Right cardiac atrium (tissue), 5 donors: ENCODE measurements around the gene ZFR2. TPM values are rescaled to one million over a fixed set of nuclear protein-coding genes. Genes with fewer than 3 reads are reported as not detected.

ENCODE experiments used
- ATAC-seq, 2 donors: fragments of 200-7000 bp; cut with Tn5 transposase; one replicate each; pipeline versions ENCODE4 v1.8.0 to v1.9.1; 2020; ENCODE audit warnings: moderate library complexity in 2 of 2, mild to moderate bottlenecking in 1 of 2
- DNase-seq, 3 donors: peaks; one replicate each; pipeline ENCODE4 v3.0.0-alpha.2; 2020
- H3K27ac ChIP-seq: one replicate; pipeline ENCODE4 v1.5.1; 2013; ENCODE audit warnings: mild to moderate bottlenecking, low read length, control low read depth, moderate library complexity
- H3K27me3 ChIP-seq: one replicate; pipeline ENCODE4 v1.6.1; 2013; ENCODE audit not compliant: control insufficient read depth, insufficient read depth
- H3K4me1 ChIP-seq: one replicate; pipeline ENCODE4 v1.6.1; 2013; ENCODE audit warnings: low read length; ENCODE audit not compliant: control insufficient read depth, insufficient read depth
- H3K4me3 ChIP-seq: one replicate; pipeline ENCODE4 v1.5.1; 2013; ENCODE audit warnings: low read length, control low read depth
- H3K9me3 ChIP-seq: one replicate; pipeline ENCODE4 v1.6.1; 2013; ENCODE audit warnings: low read length; ENCODE audit not compliant: control insufficient read depth
- WGBS: extraction: QIAGEN DNeasy Blood & Tissue Kit; methylation state at CpG from one replicate; pipeline ENCODE4 v1.1.7; 2013; 5-methylcytosine and 5-hydroxymethylcytosine counted together
- intact Hi-C, 4 donors: fragments of 100-400 bp; cut with DNase I; formaldehyde crosslinking; loops; one replicate each; pipeline versions ENCODE4 v1.11.0 to v1.14.0; 2022 to 2023
- polyA plus RNA-seq: library from polyadenylated mRNA; stranded (reverse); fragments of 200-250 nt; gene quantifications from one replicate; pipeline ENCODE4 v1.2.3, GENCODE V29; 2013
- total RNA-seq, 4 donors: library from RNA; stranded (reverse); fragmentation: NEBNext Ultra II Directional; extraction: Animal tissue kit (Norgen Biotek cat#: 25700); gene quantifications; one replicate each; pipeline ENCODE4 v1.2.1, GENCODE V29; 2021
- donor health status: healthy with polysubstance abuse.
- donor health status: DM: no; HTN: yes; CAD: no.
- donor health status: DM: no; HTN: no; CAD: no.
- donor health status: DM: no; HTN: yes; CAD: no; lungs with severe emphysema.
- donor health status: DM: yes; HTN: yes; CAD: no.

ZFR2 gene
- total and polyA plus RNA-seq, 5 donors = 0.36 to 0.86 (median 0.76) TPM

GRCh38 chr19:3798137-3798536, 70.7 kb downstream of the ZFR2 start:
- Histone ChIP-seq H3K27ac (no peak overlapping the region), H3K4me1 (no peaks in the 10 kb centered on the region), H3K9me3 (no peaks in the 10 kb centered on the region), H3K27me3 (no peaks in the 10 kb centered on the region), H3K4me3 (no peak overlapping the region)
- intact Hi-C loops = no loop called here
- no peak for ATAC-seq
- DNase-seq = peak in 1 of 3 donors; percentile 12
- WGBS = 69% methylated on average over 6 of the region's 6 CpGs

DNA sequence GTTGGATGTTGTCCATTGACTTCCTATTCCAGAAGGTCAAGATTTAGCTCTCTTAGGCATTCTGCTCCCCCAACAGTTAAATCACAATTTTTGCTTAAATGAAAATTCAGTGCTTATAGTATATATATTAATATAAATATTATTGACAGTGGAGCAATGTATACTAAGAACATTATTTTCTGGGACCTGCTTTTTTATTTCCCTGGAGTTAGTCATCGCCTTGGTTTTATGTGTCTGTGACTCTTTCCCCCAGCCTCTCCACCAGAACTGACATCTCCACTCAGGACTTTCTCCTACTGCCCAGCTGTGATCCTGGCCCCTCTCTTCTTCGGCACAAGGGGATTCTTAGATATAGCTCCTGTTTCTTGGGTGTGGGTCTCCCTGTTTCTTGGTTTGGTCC, 72.5 kb downstream of the ZFR2 start:
- intact Hi-C loops = no loop called here
- WGBS = 93% methylated on average over 2 of the region's 2 CpGs
- no peaks in the 10 kb centered on the region for H3K9me3 ChIP-seq
- H3K4me3 ChIP-seq = no peak overlapping the region
- ATAC-seq = no peak
- no peaks in the 10 kb centered on the region for H3K27me3 ChIP-seq
- no peak overlapping the region for H3K27ac ChIP-seq
- DNase-seq = no peak
- no peaks in the 10 kb centered on the region for H3K4me1 ChIP-seq

GRCh38 chr19:3793799-3794198, 75.0 kb downstream of the ZFR2 start:
- WGBS = 96% methylated on average over 3 of the region's 3 CpGs
- peak in 1 of 3 donors; percentile 0 for DNase-seq
- ATAC-seq = no peak

DNA sequence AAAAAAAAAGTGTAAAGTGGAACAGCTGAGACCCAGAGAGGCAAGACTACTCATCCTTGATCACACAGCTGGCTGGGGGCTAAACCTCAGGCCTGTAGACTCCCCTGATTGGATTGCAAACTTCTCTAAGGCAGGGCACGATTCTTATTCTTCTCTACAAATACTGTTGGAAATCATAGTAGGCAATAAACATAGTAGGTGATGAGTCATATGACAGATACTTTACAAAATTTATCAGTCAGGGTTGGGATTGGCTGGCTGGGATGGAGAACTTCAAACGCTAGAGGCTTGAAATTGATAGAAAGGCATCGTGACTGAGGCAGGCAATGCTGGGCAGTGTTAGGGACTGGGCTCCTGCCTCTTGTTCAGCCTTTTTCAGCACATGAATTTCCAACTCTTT, 76.7 kb downstream of the ZFR2 start:
- no peaks in the 10 kb centered on the region for H3K9me3 ChIP-seq
- H3K27ac ChIP-seq = no peak overlapping the region
- DNase-seq (peak in 1 of 3 donors; percentile 9), ATAC-seq (no peak)
- intact Hi-C loops = no loop called here
- no peaks in the 10 kb centered on the region for H3K27me3 ChIP-seq
- no peak overlapping the region for H3K4me3 ChIP-seq
- H3K4me1 ChIP-seq = no peaks in the 10 kb centered on the region
- 73% methylated on average over 3 of the region's 3 CpGs for WGBS

More at GRCh38 chr19:3793799-3794198, 75.0 kb downstream of the ZFR2 start:
- H3K4me1 ChIP-seq = no peaks in the 10 kb centered on the region
- intact Hi-C loops = no loop called here
- no peak overlapping the region for H3K27ac ChIP-seq
- H3K27me3 ChIP-seq = no peaks in the 10 kb centered on the region
- no peak overlapping the region for H3K4me3 ChIP-seq
- H3K9me3 ChIP-seq = no peaks in the 10 kb centered on the region

DNA sequence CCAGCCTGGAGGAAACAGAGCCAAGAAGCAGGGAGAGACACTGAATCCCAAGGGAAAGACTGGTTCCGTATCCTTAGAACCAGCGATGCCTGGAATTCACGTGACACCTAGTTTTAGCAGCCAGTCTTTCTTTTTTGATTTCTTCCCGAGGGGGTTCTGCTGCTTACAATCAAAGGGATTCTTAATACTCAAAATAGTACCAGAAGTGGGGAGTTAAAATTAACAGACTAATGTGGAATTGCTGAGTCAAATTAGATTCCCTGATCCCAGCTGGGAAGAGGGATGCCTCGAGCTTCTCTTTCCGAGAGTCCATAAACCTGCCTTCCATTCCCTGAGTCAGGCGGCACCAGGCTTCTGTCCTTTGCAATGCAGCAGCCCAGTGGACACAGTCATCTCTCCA, 77.9 kb downstream of the ZFR2 start:
- intact Hi-C loops = no loop called here
- H3K27me3 ChIP-seq = no peaks in the 10 kb centered on the region
- H3K4me1 ChIP-seq = no peaks in the 10 kb centered on the region
- H3K9me3 ChIP-seq = no peaks in the 10 kb centered on the region
- H3K27ac ChIP-seq = no peak overlapping the region
- WGBS = 82% methylated on average over 7 of the region's 7 CpGs
- peak in 1 of 3 donors; percentile 1 for DNase-seq
- ATAC-seq = no peak
- no peak overlapping the region for H3K4me3 ChIP-seq

GRCh38 chr19:3790209-3790734, 78.6 kb downstream of the ZFR2 start:
- ATAC-seq = no peak

GRCh38 chr19:3788996-3789778, 79.7 kb downstream of the ZFR2 start:
- DNase-seq (peak in 1 of 3 donors; percentile 31), ATAC-seq (no peak)
- Histone ChIP-seq H3K4me1 (no peaks in the 10 kb centered on the region), H3K27ac (no peak overlapping the region), H3K9me3 (no peaks in the 10 kb centered on the region), H3K27me3 (no peaks in the 10 kb centered on the region), H3K4me3 (no peak overlapping the region)
- 47% methylated on average over 15 of the region's 16 CpGs for WGBS
- intact Hi-C loops = no loop called here

More at GRCh38 chr19:3790209-3790734, 78.6 kb downstream of the ZFR2 start:
- no peaks in the 10 kb centered on the region for H3K27me3 ChIP-seq
- whole genome bisulfite sequencing = 61% methylated on average over 6 of the region's 6 CpGs
- no peak overlapping the region for H3K27ac ChIP-seq
- H3K4me3 ChIP-seq = no peak overlapping the region
- intact Hi-C loops = no loop called here
- DNase-seq = peak in 1 of 3 donors; percentile 9
- no peaks in the 10 kb centered on the region for H3K4me1 ChIP-seq
- H3K9me3 ChIP-seq = no peaks in the 10 kb centered on the region

DNA sequence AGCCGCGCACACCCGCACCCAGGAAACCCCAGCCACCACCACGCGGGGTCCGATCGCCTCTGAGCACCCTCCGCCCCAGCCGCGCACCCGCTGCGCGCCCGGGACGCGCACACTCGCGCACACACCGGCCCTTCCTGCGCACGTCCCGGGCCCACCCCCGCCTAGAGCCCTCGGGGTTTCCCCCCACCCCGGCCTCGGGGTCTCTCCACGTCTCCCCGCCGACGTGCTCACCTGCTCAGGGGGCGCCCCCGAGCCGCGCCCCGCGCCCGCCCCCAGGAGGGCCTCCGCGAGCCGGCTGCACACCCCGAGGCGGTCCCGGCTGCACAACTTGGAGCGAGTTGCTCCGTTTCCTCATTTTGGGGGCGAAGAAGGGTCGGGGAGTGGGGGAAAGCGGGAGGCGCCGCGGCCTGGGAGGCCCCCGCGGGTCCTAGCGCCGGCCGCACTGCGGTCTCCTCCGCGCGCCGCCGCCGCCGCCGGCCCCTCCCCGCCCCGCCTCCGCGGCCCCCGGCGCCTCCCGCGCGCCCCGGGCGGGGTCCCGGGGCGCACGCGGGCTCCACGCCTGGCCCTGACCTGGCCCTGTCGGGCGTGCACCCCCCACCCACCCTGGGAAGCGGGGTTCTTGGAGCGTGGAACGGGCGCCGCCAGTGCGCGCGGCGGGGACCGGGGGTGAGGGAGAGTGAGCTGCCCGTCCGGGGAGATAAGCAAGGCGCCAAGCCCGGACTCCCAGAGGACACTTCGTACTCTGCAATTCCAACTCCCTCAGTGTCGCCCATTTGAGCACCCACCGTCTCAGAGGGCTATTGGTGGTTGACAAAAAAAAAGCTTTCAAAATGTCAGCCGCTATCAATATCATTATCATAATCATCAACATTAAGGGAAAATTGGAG, 82.7 kb downstream of the ZFR2 start, which contains the start of gene MATK:
Gene MATK (minus strand): TSS at position 444 of the 887 bp plus-strand sequence. CDS start 1,246 bp downstream, outside the sequence.
- H3K27me3 ChIP-seq = no peaks in the 10 kb centered on the region
- ATAC-seq = peak in 1 of 2 donors; percentile 24
- H3K27ac ChIP-seq = no peak within 1 kb of the TSS
- H3K9me3 ChIP-seq = peaks cover 10% of the 10 kb centered on the region
- intact Hi-C loops = no loop called here
- WGBS = 3% methylated on average over 101 of the region's 101 CpGs
- H3K4me1 ChIP-seq = no peaks in the 10 kb centered on the region
- peak in 1 of 3 donors; percentile 44 for DNase-seq
- H3K4me3 ChIP-seq = peak within 1 kb of the TSS; percentile 36

- intact Hi-C loops = no loop called here
- H3K4me1 ChIP-seq = no peaks in the 10 kb centered on the region
- H3K4me3 ChIP-seq = peak overlapping the region; percentile 36
- H3K27ac ChIP-seq = no peak overlapping the region
- ATAC-seq (no peak), DNase-seq (no peak)
- WGBS = 2% methylated on average over 47 of the region's 47 CpGs
- H3K27me3 ChIP-seq = no peaks in the 10 kb centered on the region
- H3K9me3 ChIP-seq = peaks cover 10% of the 10 kb centered on the region
Observed at GRCh38 chr19:3785451-3785937, 83.3 kb downstream of the ZFR2 start.

- H3K4me3 ChIP-seq = no peak overlapping the region
- H3K9me3 ChIP-seq = peaks cover 10% of the 10 kb centered on the region
- intact Hi-C loops = no loop called here
- DNase-seq = peak in 1 of 3 donors; percentile 40
- no peak overlapping the region for H3K27ac ChIP-seq
- ATAC-seq = peak; percentile 8 to 23
- H3K27me3 ChIP-seq = no peaks in the 10 kb centered on the region
- WGBS = 25% methylated on average over 25 of the region's 25 CpGs
- no peaks in the 10 kb centered on the region for H3K4me1 ChIP-seq
Observed at GRCh38 chr19:3784607-3785450, 84.0 kb downstream of the ZFR2 start.
